GM19023 (cell line): ENCODE data around the gene VGLL4.

Experiments used
- ATAC-seq: cut with Tn5 transposase; IDR thresholded peaks from one replicate; pipeline ENCODE4 v1.9.1; 2021; ENCODE audit warnings: mild to moderate bottlenecking, moderate library complexity; ENCODE audit not compliant: unreplicated experiment

Gene VGLL4

GRCh38 chr3:11653298-11654055, 9.8 kb upstream of the VGLL4 start:
- no peak for ATAC-seq

GRCh38 chr3:11651900-11652299, 8.2 kb upstream of the VGLL4 start:
- ATAC-seq = no peak

GRCh38 chr3:11651477-11651876, 7.8 kb upstream of the VGLL4 start:
- no peak for ATAC-seq

GRCh38 chr3:11650391-11650790, 6.7 kb upstream of the VGLL4 start:
- no peak for ATAC-seq

- no peak for ATAC-seq
Observed at GRCh38 chr3:11648735-11649134, 5.0 kb upstream of the VGLL4 start.

GRCh38 chr3:11643201-11643603, 513 bp downstream of the VGLL4 start:
- peak; percentile 23 for ATAC-seq

GRCh38 chr3:11642431-11643191, 1.1 kb downstream of the VGLL4 start:
- ATAC-seq = peak; percentile 65

- no peak for ATAC-seq
Observed at GRCh38 chr3:11641683-11642430, 1.9 kb downstream of the VGLL4 start.

- ATAC-seq = no peak
Observed at GRCh38 chr3:11641316-11641682, 2.4 kb downstream of the VGLL4 start.

- ATAC-seq = no peak
Observed at GRCh38 chr3:11640009-11640673, 3.6 kb downstream of the VGLL4 start.

- no peak for ATAC-seq
Observed at GRCh38 chr3:11638495-11639358, 5.0 kb downstream of the VGLL4 start.

- ATAC-seq = no peak
Observed at GRCh38 chr3:11637901-11638458, 5.7 kb downstream of the VGLL4 start.

GRCh38 chr3:11636394-11636770, 7.3 kb downstream of the VGLL4 start:
- ATAC-seq = no peak

- ATAC-seq = no peak
Observed at GRCh38 chr3:11635680-11636393, 7.9 kb downstream of the VGLL4 start.

GRCh38 chr3:11634974-11635612, 8.6 kb downstream of the VGLL4 start:
- no peak for ATAC-seq

- ATAC-seq = no peak
Observed at GRCh38 chr3:11634081-11634635, 9.6 kb downstream of the VGLL4 start.

GRCh38 chr3:11632966-11633365, 10.7 kb downstream of the VGLL4 start:
- ATAC-seq = no peak

GRCh38 chr3:11632564-11632963, 11.2 kb downstream of the VGLL4 start:
- ATAC-seq = no peak
